IMR-90 (cell line): ENCODE results near the gene ARRDC5. TPM values are rescaled to one million over a fixed set of nuclear protein-coding genes. Genes with fewer than 3 reads are reported as not detected.

Experiments used
- ATAC-seq: fragments of 200-7000 bp; cut with Tn5 transposase; 2 replicates; pipeline ENCODE4 v1.9.1; 2020; ENCODE audit warnings: low read depth, mild to moderate bottlenecking, moderate library complexity
- BruUV-seq: library from RNA; stranded (reverse); fragments of 400-500 nt; replicated peaks from 2 replicates; lab custom pipeline; 2021; lab: Mats Ljungman, UMichigan
- CTCF ChIA-PET: fragments of 300-600 bp; formaldehyde crosslinking; extraction: SDS; loops from one replicate; lab custom pipeline; 2021; ENCODE audit warnings: antibody characterized with exemption; lab: Yijun Ruan, JAX
- POLR2A ChIA-PET: fragments of 300-600 bp; sonication (Branson Sonifier 250); formaldehyde crosslinking; loops from one replicate; lab custom pipeline; 2022; ENCODE audit warnings: antibody characterized with exemption; ENCODE audit not compliant: unreplicated experiment; lab: Charles Lee
- DNase-seq: peaks from one replicate; pipeline ENCODE4 v3.0.0; 2013
- H2AFZ ChIP-seq: replicated peaks from 2 replicates; pipeline ENCODE3; 2013; ENCODE audit warnings: low read length, mild to moderate bottlenecking; ENCODE audit not compliant: poor library complexity
- H2AK5ac ChIP-seq: 2 replicates; pipeline ENCODE4 v1.6.1; 2013; ENCODE audit warnings: low read depth, low read length, inconsistent platforms
- H2AK9ac ChIP-seq: replicated peaks from 2 replicates; pipeline ENCODE3; 2013; ENCODE audit warnings: mild to moderate bottlenecking, low read depth, low read length, moderate library complexity; ENCODE audit not compliant: poor library complexity
- H2BK120ac ChIP-seq: 2 replicates; pipeline ENCODE4 v1.6.1; 2013; ENCODE audit warnings: low read depth, low read length, inconsistent platforms
- H2BK15ac ChIP-seq: 3 replicates; pipeline ENCODE4 v1.6.1; 2013; ENCODE audit warnings: low read depth, low read length, inconsistent platforms
- H2BK20ac ChIP-seq: 2 replicates; pipeline ENCODE4 v1.6.1; 2013; ENCODE audit warnings: low read depth, mild to moderate bottlenecking, inconsistent platforms, low read length, moderate library complexity
- H2BK5ac ChIP-seq: 2 replicates; pipeline ENCODE4 v1.6.1; 2013; ENCODE audit warnings: mild to moderate bottlenecking, low read depth, low read length, inconsistent platforms; ENCODE audit not compliant: poor library complexity, severe bottlenecking
- H3K14ac ChIP-seq: replicated peaks from 2 replicates; pipeline ENCODE4 v1.6.1; 2013; ENCODE audit warnings: low read depth, low read length, inconsistent platforms
- H3K18ac ChIP-seq: 2 replicates; pipeline ENCODE4 v1.6.1; 2013; ENCODE audit warnings: low read depth, low read length, control low read depth
- H3K23ac ChIP-seq: 2 replicates; pipeline ENCODE4 v1.6.1; 2013; ENCODE audit warnings: low read depth, low read length, inconsistent platforms
- H3K27ac ChIP-seq: 2 replicates; pipeline ENCODE4 v1.5.1; 2013; ENCODE audit warnings: mild to moderate bottlenecking, control low read depth, low read length; ENCODE audit not compliant: insufficient read depth
- H3K27me3 ChIP-seq: 2 replicates; pipeline ENCODE4 v1.6.1; 2013; ENCODE audit warnings: low read length; ENCODE audit not compliant: control insufficient read depth, insufficient read depth
- H3K36me3 ChIP-seq: 2 replicates; pipeline ENCODE4 v1.6.1; 2013; ENCODE audit warnings: low read length, mixed read lengths; ENCODE audit not compliant: control insufficient read depth, insufficient read depth
- H3K4ac ChIP-seq: 2 replicates; pipeline ENCODE4 v1.6.1; 2013; ENCODE audit warnings: low read depth, low read length, inconsistent platforms
- H3K4me1 ChIP-seq: 2 replicates; pipeline ENCODE4 v1.6.1; 2013; ENCODE audit warnings: low read length, mixed read lengths; ENCODE audit not compliant: control insufficient read depth, insufficient read depth
- H3K4me2 ChIP-seq: 2 replicates; pipeline ENCODE4 v1.6.1; 2013; ENCODE audit warnings: low read depth, mild to moderate bottlenecking, control low read depth, low read length, moderate library complexity
- H3K4me3 ChIP-seq: 2 replicates; pipeline ENCODE4 v1.5.1; 2013; ENCODE audit warnings: low read depth, mild to moderate bottlenecking, control low read depth, low read length, moderate library complexity; ENCODE audit not compliant: insufficient read depth
- H3K56ac ChIP-seq: 2 replicates; pipeline ENCODE4 v1.6.1; 2013; ENCODE audit warnings: low read length, inconsistent platforms; ENCODE audit not compliant: insufficient read depth; ENCODE audit errors: extremely low read depth
- H3K79me1 ChIP-seq, 2 experiments: 2 replicates each; pipeline ENCODE4 v1.6.1; 2013; ENCODE audit warnings: low read length in 2 of 2, inconsistent platforms in 1 of 2, low read depth in 1 of 2
- H3K9ac ChIP-seq: 2 replicates; pipeline ENCODE4 v1.6.1; 2013; ENCODE audit warnings: low read depth, low read length, control low read depth
- H3K9me1 ChIP-seq: 2 replicates; pipeline ENCODE4 v1.6.1; 2013; ENCODE audit warnings: low read length, inconsistent platforms; ENCODE audit not compliant: insufficient read depth
- H3K9me3 ChIP-seq: 2 replicates; pipeline ENCODE4 v1.6.1; 2013; ENCODE audit warnings: low read length; ENCODE audit not compliant: control insufficient read depth, insufficient read depth
- H4K20me1 ChIP-seq: 2 replicates; pipeline ENCODE4 v1.6.1; 2013; ENCODE audit warnings: low read length, inconsistent platforms; ENCODE audit not compliant: insufficient read depth
- H4K5ac ChIP-seq: 2 replicates; pipeline ENCODE4 v1.6.1; 2013; ENCODE audit warnings: mild to moderate bottlenecking, low read depth, low read length, control low read depth
- H4K8ac ChIP-seq, 2 experiments: 2 replicates each; pipeline ENCODE4 v1.6.1; 2013; ENCODE audit warnings: low read depth in 2 of 2, low read length in 2 of 2, control low read depth in 1 of 2, inconsistent platforms in 1 of 2
- H4K91ac ChIP-seq: 2 replicates; pipeline ENCODE4 v1.6.1; 2013; ENCODE audit warnings: low read depth, low read length, inconsistent platforms; ENCODE audit not compliant: insufficient read depth
- MXI1 ChIP-seq: IDR thresholded peaks from 2 replicates; pipeline ENCODE4 v1.6.1; 2012; ENCODE audit warnings: low read depth, mild to moderate bottlenecking, low read length, moderate library complexity, borderline replicate concordance
- RAD21 ChIP-seq: IDR thresholded peaks from 2 replicates; pipeline ENCODE4 v1.6.1; 2012; ENCODE audit warnings: low read length, improper control_type of control experiment
- RFX5 ChIP-seq: IDR thresholded peaks from 2 replicates; pipeline ENCODE4 v1.8.0; 2012; ENCODE audit warnings: low read depth, mild to moderate bottlenecking, low read length, moderate library complexity
- WGBS, 2 experiments: methylation state at CpG; one replicate each; pipeline versions ENCODE4 v1.1.5 to v1.1.7; 2013; ENCODE audit warnings: missing lambda C conversion rate in 2 of 2; ENCODE audit not compliant: insufficient read length in 1 of 2; ENCODE audit errors: extremely low coverage in 2 of 2; 5-methylcytosine and 5-hydroxymethylcytosine counted together
- dilution Hi-C: fragments of 300-500 bp; cut with HindIII; formaldehyde crosslinking; loops from one replicate; pipeline ENCODE4 v1.14.3; 2018; ENCODE audit warnings: low sequenced_read_pairs; ENCODE audit not compliant: unreplicated experiment
- in situ Hi-C: fragments of 300-500 bp; cut with MboI; formaldehyde crosslinking; loops from 3 replicates; pipeline ENCODE4 v1.14.3; 2019; ENCODE audit warnings: low sequenced_read_pairs, inconsistent platforms, mixed read lengths
- intact Hi-C: fragments of 100-400 bp; cut with micrococcal nuclease; formaldehyde crosslinking; loops from 2 replicates; pipeline ENCODE4 v1.10.0; 2022
- polyA plus RNA-seq, 3 experiments: library from polyadenylated mRNA; depleted of rRNA; stranded (reverse); fragments of >200 nt; gene quantifications; 2 replicates each; pipeline ENCODE4 v1.2.3, GENCODE V29; 2012; ENCODE audit warnings: low replicate concordance in 1 of 3
- total RNA-seq: library from RNA; depleted of rRNA; stranded (reverse); fragments of >200 nt; gene quantifications from 2 replicates; pipeline ENCODE4 v1.2.3, GENCODE V29; 2012
- TF ChIP-seq, protein P1 (sequence below): fragments of 150-350 bp; IDR thresholded peaks from 2 replicates; pipeline ENCODE4 v1.6.1; 2017; ENCODE audit warnings: mild to moderate bottlenecking, antibody characterized with exemption, low read length, low read depth

The ARRDC5 gene
- total and polyA plus RNA-seq, 2 of the 4 experiments (the other 2 are of a cell fraction) = not detected

DNA sequence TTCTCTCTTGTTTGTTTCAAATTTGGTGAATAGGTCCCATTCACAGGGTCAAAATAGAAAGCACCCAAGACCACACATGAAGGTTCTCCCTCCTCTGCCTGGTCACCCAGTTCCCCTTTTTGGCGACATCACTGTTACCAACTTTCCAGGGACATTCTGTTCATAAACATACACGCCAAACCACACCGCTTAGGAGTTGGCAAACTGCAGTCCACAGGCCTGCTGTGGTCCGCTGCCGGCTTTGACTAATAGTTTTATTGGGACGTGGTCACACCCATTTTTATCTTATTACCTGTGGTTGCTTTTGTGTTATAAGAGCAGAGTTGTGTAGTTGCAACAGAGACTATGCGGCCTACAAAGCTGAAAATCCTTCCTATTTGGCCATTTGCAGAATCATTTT lies 30.8 kb upstream of the ARRDC5 start:
- H4K20me1 ChIP-seq = peaks cover 34% of the 10 kb centered on the region
- no peak overlapping the region for H4K91ac ChIP-seq
- no peak overlapping the region for H3K27ac ChIP-seq
- peaks cover 20 to 80% of the 10 kb centered on the region in 2 experiments for H3K79me1 ChIP-seq
- no peak overlapping the region for H3K4me3 ChIP-seq
- H2BK120ac ChIP-seq = no peak overlapping the region
- H3K27me3 ChIP-seq = no peaks in the 10 kb centered on the region
- DNase-seq = no peak
- peaks cover 5% of the 10 kb centered on the region; the same call in 1 of the 2 replicates for H3K9me1 ChIP-seq
- no peak overlapping the region for H3K9ac ChIP-seq
- no peak overlapping the region for H4K8ac ChIP-seq
- ChIA-PET CTCF (interaction anchor here (0.6 kb wide), 1 partner anchor 81 kb away, joined by 3 read pairs; no protein-coding TSS in a partner anchor), POLR2A (no interaction called here)
- no TSS peak for BruUV-seq
- no peak for ATAC-seq
- H3K4me1 ChIP-seq = no peaks in the 10 kb centered on the region
- H2AK9ac ChIP-seq = no peak overlapping the region
- no peak overlapping the region for H3K14ac ChIP-seq
- H3K36me3 ChIP-seq = peaks cover 30% of the 10 kb centered on the region
- intact Hi-C loops = no loop called here
- no peak overlapping the region for H2BK5ac ChIP-seq
- H4K5ac ChIP-seq = no peak overlapping the region
- no peak overlapping the region for H2AFZ ChIP-seq
- no peak for TF ChIP-seq RAD21
- TF ChIP-seq, protein P1, sequence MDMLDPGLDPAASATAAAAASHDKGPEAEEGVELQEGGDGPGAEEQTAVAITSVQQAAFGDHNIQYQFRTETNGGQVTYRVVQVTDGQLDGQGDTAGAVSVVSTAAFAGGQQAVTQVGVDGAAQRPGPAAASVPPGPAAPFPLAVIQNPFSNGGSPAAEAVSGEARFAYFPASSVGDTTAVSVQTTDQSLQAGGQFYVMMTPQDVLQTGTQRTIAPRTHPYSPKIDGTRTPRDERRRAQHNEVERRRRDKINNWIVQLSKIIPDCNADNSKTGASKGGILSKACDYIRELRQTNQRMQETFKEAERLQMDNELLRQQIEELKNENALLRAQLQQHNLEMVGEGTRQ = no peak
- TF ChIP-seq RFX5 = no peak
- no peak for TF ChIP-seq MXI1
- dilution Hi-C loops = no loop called here
- no peak overlapping the region for H3K4ac ChIP-seq
- no peak overlapping the region for H3K4me2 ChIP-seq
- no peak overlapping the region for H3K56ac ChIP-seq
- H2AK5ac ChIP-seq = no peak overlapping the region
- WGBS, 2 experiments = no CpG with 5 or more reads among the region's 7 CpGs
- H2BK20ac ChIP-seq = no peak overlapping the region
- no peaks in the 10 kb centered on the region for H3K9me3 ChIP-seq
- H3K18ac ChIP-seq = no peak overlapping the region
- no peak overlapping the region for H2BK15ac ChIP-seq
- no peak overlapping the region for H3K23ac ChIP-seq
- in situ Hi-C loops = no loop called here
